Occipital lobe (tissue), 2 donors: ENCODE results near the gene OTUB1. TPM values are rescaled to one million over a fixed set of nuclear protein-coding genes. Genes with fewer than 3 reads are reported as not detected.

Experiments
- DNase-seq: peaks from one replicate; lab custom pipeline; 2025; lab: John Stamatoyannopoulos, UW
- total RNA-seq: library from RNA; depleted of rRNA; stranded (reverse); fragments of >200 nt; gene quantifications from one replicate; pipeline ENCODE4 v1.2.3, GENCODE V29; 2014

Gene OTUB1
- total RNA-seq, 1 donor from 2014 or later: 25.3 TPM

GRCh38 chr11:64022125-64022784 lies 36.0 kb downstream of the OTUB1 start:
- DNase-seq: no peak

DNA sequence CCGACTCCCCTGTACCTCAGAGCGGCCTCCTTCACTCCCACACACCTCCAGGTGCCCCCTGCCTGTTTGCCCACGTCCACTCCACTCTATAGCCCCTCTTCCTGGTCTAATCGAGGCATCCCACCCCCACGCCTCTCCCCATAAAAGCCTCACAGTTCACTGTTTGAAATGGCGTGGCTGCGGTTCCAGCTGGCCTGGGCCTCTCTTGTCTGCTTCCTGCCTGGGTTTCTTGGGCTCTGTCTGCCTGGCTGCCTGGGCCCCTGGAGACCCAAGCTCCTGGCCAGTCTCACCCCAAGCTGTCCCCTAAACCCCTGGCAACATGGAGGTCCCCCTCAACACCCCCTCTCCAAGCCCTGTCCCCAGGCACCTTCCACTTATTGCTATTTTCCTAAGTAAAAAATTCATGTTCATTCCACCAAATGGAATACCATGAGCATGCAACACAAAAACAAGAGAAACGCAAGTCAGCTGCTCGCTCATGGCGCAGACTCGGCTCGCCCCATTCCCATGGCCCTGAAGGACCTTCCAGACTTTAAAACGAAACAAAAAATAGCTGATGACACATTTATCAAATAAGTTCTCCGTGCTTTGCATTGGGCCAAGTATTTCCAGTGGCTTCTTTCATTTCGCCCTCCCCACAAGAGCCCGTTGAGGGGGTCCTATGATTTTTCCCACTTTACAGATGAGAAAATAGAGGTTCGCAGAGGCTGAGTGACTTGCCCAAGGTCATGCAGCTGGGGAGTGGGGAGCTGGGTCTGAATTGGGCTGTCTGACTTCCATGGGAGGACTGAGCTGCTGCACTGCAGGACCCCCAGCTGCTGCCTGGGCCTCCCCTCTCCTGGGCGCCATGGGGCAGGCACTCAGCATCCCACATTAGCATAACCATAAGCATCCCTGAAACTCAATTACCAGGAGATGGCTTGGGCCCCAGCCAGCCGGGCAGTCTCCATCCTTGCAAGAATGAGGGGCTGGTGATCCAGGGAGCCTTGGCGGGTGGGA lies 37.8 kb downstream of the OTUB1 start:
- no peak for DNase-seq

GRCh38 chr11:64025205-64025604 lies 39.0 kb downstream of the OTUB1 start:
- no peak for DNase-seq

- DNase-seq: no peak
Observed at GRCh38 chr11:64026575-64027205, 40.5 kb downstream of the OTUB1 start.

DNA sequence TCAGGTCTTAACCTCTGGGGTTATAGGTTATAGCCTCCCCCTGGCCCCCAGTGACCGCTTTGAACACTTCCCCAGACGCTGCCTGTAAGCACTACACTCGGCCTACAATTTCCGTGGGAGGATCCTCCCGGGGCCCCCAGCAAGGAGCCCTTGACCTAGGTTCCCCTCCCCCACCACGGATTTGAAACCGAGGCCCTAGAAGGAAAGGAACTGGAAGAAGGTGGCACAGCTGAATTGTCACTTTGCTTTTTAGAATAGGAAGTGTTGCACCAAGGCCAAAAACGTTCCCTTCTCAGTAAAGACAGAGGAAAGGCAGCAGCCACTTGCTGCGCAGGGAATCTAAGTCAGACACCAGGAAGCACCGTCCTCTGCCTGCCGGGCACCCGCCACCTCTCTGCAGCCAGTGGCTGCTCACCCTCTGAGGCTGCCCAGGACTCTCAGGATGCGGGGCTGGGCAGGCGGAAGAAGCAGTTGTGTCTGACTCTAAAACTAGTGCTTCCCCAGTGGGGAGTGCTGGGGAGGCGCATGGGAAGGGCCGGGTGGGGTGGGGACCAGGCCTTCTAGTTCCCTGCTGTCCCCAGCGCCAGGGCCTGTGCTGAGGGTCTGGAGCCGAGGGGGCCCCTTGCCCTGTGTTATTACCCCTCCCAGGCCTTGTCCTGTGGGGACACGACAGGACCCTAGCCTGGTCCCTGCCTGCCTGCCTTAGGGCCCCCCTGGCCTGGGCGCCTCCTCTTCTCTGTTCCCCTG lies 41.6 kb downstream of the OTUB1 start:
- DNase-seq: no peak

DNA sequence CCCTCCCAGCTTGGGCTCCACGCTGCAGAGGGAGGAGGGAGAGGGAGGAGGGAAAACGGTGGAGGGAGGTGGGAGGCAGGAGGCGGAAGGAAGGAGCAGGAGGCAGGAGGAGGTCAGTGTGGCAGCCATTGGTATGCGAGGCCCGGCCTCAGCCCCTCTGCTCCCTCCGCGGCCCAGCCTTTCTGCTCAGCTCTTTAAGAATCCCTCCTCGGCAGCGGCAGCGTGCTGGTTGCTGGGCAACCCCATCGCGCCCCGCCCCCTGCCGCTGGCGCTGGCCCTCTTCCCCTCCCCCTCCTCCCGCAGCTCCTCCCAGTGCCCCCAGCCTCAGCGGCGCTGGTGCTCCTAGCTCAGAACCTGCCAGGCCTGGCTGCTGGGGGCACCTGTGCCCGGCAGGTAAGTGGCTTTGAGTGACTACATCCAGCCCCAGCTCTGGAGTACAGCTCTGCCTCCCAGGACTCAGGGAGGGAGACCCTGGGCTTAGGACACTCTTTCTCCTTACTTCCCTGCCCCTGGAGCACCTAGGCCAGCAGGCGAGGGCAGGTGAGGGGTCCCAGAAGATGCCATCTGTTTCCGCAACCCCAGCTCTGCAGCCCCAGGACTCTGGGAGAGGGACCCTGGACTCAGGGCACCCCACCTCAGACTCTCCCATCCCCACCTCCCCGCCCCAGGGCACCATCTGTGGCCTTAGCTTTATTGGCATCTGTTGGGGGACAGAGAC lies 42.3 kb downstream of the OTUB1 start:
- DNase-seq: no peak

DNA sequence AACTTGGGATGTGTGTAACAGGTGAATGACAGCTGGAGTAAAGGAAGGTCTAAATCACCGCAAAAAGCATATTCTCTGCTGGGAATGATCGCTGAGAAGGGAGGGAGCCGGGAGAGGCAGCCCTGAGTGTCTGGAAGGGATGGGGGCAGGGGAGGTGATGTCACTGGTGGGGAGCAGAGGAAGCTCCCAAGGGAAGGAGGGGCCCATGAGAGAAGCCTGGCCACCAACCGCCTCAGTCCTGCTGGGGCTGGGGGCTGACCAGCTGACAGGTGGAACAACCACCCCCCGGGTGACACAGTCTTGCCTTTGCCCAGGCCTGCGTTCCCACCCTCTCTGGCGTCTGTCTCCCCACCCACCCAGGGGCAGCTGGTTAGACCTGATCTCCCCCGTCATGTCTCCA lies 43.5 kb downstream of the OTUB1 start:
- no peak for DNase-seq

DNA sequence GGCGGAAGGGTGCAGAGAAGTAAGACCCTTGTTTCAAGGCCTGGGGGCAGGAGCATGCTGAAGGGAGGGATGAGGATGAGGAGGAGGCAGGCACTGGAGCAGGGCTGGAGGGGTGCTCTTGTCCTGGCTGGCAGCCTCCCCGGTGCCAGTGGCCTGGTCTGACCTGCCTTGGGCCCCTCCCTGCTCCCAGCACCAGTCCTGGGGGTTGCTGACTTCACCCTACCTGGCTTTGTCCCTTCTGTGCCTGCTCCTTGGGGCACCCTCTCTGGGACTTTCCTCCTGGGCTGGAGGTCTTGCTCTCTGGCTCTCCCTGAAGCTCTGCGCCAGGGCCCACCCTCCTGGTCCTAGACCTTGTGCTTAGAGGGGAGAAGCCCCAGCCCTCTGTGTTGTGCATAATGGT lies 44.8 kb downstream of the OTUB1 start:
- no peak for DNase-seq

DNA sequence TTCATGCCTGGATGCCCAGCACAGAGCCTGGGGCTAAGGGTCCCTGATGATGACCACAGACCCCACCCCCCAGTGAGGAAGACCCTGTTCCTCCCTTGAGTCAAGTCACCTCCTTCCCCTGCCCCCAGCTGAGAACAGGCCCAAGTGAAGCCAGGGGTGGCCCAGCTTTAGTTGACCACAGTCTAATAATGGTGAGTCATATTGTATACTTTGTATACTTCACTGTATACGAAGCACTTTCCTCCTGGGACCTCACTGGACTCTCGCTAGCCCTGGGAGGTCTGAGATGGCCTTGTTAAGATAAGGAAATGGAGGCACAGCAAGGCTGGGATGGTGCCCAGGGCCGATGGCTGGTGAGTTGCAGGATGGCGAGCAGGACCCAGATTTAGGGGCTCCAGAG lies 45.8 kb downstream of the OTUB1 start:
- no peak for DNase-seq

DNA sequence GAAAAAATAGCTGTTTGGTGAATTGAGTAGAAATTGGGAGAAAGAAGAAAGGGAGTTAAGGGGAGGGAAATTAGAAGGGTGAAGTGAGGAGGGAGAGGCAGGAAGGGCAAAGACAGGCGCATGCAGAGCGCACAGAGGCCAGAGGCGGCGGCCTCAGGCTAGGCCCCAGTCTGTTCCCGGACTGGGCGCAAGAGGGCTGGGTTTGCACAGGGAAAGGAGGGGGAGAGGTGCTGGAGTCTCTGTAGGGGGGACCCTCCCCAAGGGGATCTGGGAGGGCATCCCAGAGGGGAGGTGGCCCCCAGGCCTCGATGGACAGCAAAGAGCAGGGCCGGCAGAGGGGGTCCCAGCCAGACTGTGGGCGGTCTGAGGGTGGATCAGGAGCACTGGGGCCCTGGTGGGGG lies 48.2 kb downstream of the OTUB1 start:
- no peak for DNase-seq

DNA sequence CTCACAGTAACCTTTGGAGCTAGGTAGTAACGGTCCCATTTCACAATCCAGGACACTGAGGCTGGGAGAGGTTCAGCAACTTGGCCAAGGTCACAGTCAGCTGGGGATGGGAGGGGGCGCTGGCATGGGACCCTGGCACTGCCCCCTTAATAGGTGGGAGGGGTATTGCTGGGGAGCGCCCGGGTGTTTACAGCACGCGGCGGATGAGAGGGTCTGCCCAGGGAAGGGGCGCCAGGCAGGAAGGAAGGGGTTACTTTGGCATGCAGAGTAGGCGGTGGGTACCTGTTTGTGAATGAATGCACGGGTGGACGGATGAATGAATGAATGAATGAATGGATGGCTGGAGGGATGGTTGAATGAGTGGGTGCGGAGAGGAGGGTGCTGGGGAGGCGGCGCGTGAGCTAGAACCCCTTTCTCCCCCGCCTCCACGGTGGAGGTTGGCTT lies 48.9 kb downstream of the OTUB1 start:
- no peak for DNase-seq

DNA sequence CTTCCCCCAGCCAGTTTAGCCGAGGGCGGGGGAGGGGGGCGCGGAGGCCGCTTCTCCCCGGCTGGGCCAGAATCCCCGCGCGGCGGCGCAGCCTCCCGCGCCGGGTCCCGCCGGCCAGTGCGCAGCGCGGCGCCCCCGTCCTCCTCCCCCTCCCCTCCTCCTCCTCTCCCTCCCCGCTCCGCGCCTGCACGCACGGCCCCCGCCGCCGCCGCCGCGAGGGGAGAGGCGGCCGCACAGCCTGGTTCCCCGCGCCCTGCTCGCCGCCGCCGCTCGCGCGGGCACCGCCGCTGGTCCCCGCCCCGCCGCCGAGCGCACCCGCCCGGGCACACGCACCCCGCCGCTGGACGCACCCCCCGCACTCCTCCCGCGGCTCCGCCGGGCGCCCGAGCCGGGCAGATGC lies 49.3 kb downstream of the OTUB1 start, which contains the start of gene FLRT1:
FLRT1 (plus strand) TSS at position 356 of the 400 bp plus-strand sequence. CDS start 80,337 bp downstream, outside the sequence.
- no peak for DNase-seq

DNA sequence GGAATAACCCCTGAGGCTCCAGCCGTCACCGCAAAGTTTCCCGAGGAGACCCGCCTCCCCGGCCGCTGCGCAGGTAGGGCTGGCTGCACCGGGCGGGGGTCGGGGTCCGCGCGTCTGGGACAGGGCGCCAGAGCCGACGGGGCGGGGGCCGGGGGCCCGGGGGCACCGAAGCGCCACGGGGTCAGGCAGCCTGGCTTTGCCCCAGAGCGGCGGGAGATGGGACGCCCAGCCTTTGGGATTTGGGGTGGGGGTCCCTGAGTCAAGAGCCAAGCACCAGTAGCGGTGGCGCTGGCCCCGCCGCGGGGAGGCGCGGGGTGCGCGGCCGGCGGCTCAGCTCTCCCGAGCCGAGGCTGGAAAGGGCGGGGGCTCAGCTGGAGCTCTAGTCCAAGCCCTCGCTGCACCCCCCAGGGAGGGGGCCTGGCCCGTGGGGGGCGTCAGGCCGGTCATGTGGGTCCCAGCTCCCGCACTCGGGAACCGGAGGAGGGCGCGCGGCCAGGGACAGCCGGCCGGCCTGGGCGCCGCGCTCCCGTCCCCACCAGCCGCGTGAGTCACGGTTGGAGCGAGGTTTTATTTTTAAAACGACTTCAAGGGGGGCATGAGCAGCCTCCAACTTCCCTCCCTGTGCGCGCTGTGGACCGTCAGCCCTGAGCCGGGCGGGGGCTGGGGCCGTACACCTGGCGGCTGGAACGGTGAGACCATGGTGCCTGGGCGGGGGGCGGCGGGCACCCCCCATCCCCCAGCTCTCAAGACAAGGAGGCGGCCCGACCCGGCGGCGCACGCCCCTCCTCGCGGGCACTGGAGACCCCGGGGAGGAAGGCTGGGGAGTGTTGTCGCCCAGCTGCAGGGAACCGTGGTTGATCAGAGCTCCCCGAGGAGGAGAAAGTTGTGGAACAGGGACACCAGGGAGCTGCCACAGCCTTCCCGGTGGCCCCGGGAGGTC lies 50.1 kb downstream of the OTUB1 start:
- peak; percentile 39 for DNase-seq

DNA sequence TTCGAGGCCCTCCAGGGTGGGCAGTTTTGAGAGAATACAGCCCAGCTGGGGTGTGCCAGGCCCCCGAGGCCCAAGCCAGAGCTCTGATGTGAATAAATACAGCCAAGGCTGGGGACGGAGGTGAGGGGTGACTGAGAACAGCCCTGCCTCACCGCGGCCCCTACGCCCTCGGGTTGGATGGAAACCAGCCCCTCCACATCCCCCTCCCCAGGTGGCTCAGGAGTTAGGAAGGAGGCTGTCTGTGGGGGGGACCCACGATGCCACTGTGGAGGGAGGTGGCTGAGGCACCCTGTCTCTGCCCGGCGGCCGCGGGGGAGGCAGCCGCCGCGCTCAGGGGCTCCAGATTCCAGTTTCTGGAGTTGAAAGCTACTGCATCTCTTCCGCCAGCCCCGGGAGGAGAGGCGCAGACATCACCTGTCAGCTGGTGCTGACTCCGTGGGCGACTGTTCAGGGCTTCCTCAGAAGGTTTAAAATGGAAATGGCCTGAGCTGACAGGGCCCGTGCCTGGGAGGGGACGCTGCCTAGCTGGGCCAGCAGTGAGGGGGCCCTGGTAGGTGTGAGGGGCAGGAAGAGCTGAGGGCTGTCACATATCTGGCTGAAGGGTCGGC lies 50.9 kb downstream of the OTUB1 start:
- DNase-seq: peak; percentile 33

DNA sequence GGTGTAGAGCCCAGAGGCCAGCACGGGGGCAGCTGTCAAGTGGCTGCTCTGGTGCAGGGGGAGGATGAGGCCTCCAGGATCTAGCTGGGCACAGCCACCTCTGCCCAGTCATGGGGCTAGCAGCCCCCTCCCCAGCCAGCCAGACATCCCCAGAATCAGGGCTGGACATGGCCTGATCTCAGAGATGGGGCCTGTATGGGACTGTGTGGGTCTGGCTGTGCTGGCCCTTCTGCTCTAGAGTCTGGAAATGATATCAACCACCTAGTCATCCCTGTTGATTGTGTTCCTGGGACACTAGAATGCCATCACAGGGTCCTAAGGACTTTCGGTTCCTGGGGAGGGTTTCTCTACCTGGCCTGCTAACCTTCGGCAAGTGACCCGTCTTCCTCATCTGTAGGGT lies 52.3 kb downstream of the OTUB1 start:
- no peak for DNase-seq

- DNase-seq: no peak
Observed at GRCh38 chr11:64039012-64039665, 52.9 kb downstream of the OTUB1 start.

DNA sequence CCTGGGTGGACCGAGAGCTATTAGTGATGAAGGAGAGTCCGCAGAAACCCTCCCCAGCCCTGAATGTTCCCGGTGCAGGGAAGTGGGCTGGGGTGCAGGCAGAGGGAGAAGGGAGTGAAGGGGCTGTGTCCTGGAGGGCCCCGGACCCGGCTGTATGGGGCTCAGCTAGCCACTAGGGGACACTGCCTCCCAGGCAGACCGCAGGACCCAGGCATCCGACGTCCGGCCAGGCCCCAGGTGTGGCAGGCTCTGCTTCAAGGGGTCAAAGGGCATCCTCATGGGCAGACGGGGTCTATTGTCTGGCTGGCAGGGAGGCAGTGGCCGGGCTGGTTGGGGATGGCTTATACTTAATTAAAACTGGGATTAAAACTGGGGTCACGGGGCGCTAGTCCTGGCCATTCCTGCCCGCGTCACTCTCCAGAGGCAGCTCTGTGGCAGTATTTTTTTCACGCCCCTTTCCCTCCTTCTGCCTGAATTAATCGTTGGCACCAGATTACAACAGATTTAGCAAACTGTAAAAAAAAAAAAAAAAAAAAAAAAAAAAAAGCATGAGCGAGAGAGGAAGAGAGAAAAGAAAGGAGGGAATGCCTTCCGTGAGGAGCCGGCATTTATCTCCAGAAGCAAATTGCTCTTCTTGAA lies 54.6 kb downstream of the OTUB1 start:
- no peak for DNase-seq

DNA sequence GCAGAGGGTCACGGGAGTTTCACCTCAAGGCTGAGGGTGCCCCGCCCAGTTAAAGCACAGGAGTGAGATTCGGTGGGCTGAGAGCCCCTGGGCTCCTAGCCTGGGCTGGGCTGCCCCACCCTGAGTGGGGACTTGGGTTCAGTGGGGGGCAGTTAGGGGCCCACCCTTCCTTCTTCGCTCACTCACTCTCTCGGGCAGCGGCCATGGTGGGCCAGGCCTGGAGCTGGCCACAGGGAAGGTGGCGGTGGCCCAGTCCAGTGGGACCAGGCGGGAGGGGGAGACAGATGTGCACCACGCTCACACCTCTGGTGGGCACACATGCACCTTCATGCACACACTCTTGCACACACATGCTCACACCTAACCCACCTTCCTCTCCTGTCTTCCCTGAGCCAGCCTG lies 55.6 kb downstream of the OTUB1 start:
- DNase-seq: no peak
